Right lobe of liver (tissue), 4 donors: Measurements from ENCODE around the gene SLC6A18.

Experiments
- POLR2A ChIP-seq: fragments of 450-650 bp; IDR thresholded peaks from one replicate; pipeline ENCODE4 v1.6.1; 2017; ENCODE audit warnings: antibody characterized with exemption, mild to moderate bottlenecking
- TF ChIP-seq, protein P1 (sequence below), 4 donors: fragments of 200-600 bp in 3 of 4; fragments of 450-650 bp in 1 of 4; IDR thresholded peaks; one replicate each; pipeline versions ENCODE4 v1.5.1 to v1.8.0; 2016 to 2022; ENCODE audit warnings: antibody characterized with exemption in 4 of 4, mild to moderate bottlenecking in 2 of 4
- donor health status: DM: no; HTN: no; CAD: no.
- donor health status: DM: no; HTN: no; CAD: no.
- donor health status: DM: no; HTN: yes; CAD: no.

DNA sequence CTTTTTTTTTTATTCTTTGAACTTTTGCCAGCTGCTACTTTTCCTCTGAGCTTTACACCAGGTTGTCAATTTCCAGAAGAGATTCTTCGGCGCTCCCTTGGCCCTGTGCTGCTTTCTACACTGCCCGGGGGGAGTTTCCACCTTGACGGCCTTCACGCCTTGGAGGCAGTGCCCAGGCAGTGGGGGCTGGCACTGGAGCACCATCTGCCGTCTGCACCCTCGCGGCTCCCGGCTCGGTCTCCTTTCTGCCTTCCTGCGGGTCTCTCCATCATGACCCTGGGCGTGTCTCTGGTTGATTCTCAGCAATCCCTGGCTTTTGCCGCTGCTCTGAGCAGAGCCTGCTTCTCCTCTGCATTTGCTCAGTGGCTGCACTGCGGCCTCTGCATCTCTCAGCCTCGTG is 2.9 kb downstream of the SLC6A18 start:
- TF ChIP-seq, protein P1, sequence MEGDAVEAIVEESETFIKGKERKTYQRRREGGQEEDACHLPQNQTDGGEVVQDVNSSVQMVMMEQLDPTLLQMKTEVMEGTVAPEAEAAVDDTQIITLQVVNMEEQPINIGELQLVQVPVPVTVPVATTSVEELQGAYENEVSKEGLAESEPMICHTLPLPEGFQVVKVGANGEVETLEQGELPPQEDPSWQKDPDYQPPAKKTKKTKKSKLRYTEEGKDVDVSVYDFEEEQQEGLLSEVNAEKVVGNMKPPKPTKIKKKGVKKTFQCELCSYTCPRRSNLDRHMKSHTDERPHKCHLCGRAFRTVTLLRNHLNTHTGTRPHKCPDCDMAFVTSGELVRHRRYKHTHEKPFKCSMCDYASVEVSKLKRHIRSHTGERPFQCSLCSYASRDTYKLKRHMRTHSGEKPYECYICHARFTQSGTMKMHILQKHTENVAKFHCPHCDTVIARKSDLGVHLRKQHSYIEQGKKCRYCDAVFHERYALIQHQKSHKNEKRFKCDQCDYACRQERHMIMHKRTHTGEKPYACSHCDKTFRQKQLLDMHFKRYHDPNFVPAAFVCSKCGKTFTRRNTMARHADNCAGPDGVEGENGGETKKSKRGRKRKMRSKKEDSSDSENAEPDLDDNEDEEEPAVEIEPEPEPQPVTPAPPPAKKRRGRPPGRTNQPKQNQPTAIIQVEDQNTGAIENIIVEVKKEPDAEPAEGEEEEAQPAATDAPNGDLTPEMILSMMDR (IDR thresholded peaks at IDR 0.05), result no peak
- no peak for TF ChIP-seq POLR2A
